HEK293 (cell line): ENCODE results near the gene MGAT2.

ENCODE experiments used
- AEBP2 ChIP-seq: fragments of 450-650 bp; formaldehyde crosslinking; IDR thresholded peaks from 2 replicates; pipeline ENCODE4 v1.5.1; 2016; ENCODE audit warnings: missing biosample characterization, missing genetic modification characterization, borderline replicate concordance
- GLIS1 ChIP-seq: fragments of 450-650 bp; formaldehyde crosslinking; IDR thresholded peaks from 2 replicates; pipeline ENCODE4 v1.5.1; 2016; ENCODE audit warnings: missing biosample characterization, missing genetic modification characterization
- HOXC10 ChIP-seq: sonication (generic); formaldehyde crosslinking; IDR thresholded peaks from 2 replicates; pipeline ENCODE4 v1.8.1; 2023; ENCODE audit warnings: mild to moderate bottlenecking, missing genetic modification reagents
- KLF8 ChIP-seq: fragments of 450-650 bp; formaldehyde crosslinking; IDR thresholded peaks from 2 replicates; pipeline ENCODE4 v1.5.1; 2016; ENCODE audit warnings: missing biosample characterization, missing genetic modification characterization
- PATZ1 ChIP-seq: fragments of 450-650 bp; formaldehyde crosslinking; IDR thresholded peaks from 2 replicates; pipeline ENCODE4 v1.5.1; 2016; ENCODE audit warnings: missing biosample characterization, missing genetic modification characterization
- PRDM1 ChIP-seq: fragments of 450-650 bp; formaldehyde crosslinking; IDR thresholded peaks from 2 replicates; pipeline ENCODE4; 2016; ENCODE audit warnings: missing biosample characterization, missing genetic modification characterization
- PRDM10 ChIP-seq: fragments of 450-650 bp; formaldehyde crosslinking; IDR thresholded peaks from 2 replicates; pipeline ENCODE4 v1.5.1; 2016; ENCODE audit warnings: missing biosample characterization, missing genetic modification characterization
- PRDM4 ChIP-seq: fragments of 450-650 bp; formaldehyde crosslinking; IDR thresholded peaks from 2 replicates; pipeline ENCODE4 v1.5.1; 2017; ENCODE audit warnings: missing biosample characterization, missing genetic modification characterization
- TSHZ1 ChIP-seq: fragments of 450-650 bp; formaldehyde crosslinking; IDR thresholded peaks from 2 replicates; pipeline ENCODE4 v1.5.1; 2016; ENCODE audit warnings: missing biosample characterization, missing genetic modification characterization, borderline replicate concordance
- YY2 ChIP-seq: fragments of 450-650 bp; formaldehyde crosslinking; IDR thresholded peaks from 2 replicates; pipeline ENCODE4 v1.5.1; 2016; ENCODE audit warnings: missing biosample characterization, missing genetic modification characterization
- ZNF133 ChIP-seq: fragments of 450-650 bp; formaldehyde crosslinking; IDR thresholded peaks from 2 replicates; pipeline ENCODE4 v1.5.1; 2016; ENCODE audit warnings: missing biosample characterization, missing genetic modification characterization
- ZNF138 ChIP-seq: fragments of 450-650 bp; formaldehyde crosslinking; IDR thresholded peaks from 2 replicates; pipeline ENCODE4 v1.5.1; 2016; ENCODE audit warnings: missing biosample characterization, missing genetic modification characterization, borderline replicate concordance
- ZNF146 ChIP-seq: fragments of 450-650 bp; formaldehyde crosslinking; IDR thresholded peaks from 2 replicates; pipeline ENCODE4 v1.5.1; 2016; ENCODE audit warnings: missing biosample characterization, missing genetic modification characterization
- ZNF214 ChIP-seq: fragments of 450-650 bp; formaldehyde crosslinking; IDR thresholded peaks from 2 replicates; pipeline ENCODE4 v1.5.1; 2017; ENCODE audit warnings: missing biosample characterization, mild to moderate bottlenecking, missing genetic modification characterization, borderline replicate concordance
- ZNF266 ChIP-seq: fragments of 450-650 bp; formaldehyde crosslinking; IDR thresholded peaks from 2 replicates; pipeline ENCODE4 v1.5.1; 2016; ENCODE audit warnings: missing biosample characterization, missing genetic modification characterization, low read depth
- ZNF391 ChIP-seq: fragments of 450-650 bp; formaldehyde crosslinking; IDR thresholded peaks from 2 replicates; pipeline ENCODE4 v1.5.1; 2016; ENCODE audit warnings: low read depth, missing biosample characterization, missing genetic modification characterization, borderline replicate concordance
- ZNF423 ChIP-seq: fragments of 450-650 bp; formaldehyde crosslinking; IDR thresholded peaks from 2 replicates; pipeline ENCODE4 v1.5.1; 2016; ENCODE audit warnings: missing biosample characterization, missing genetic modification characterization
- ZNF558 ChIP-seq: fragments of 450-650 bp; formaldehyde crosslinking; IDR thresholded peaks from 2 replicates; pipeline ENCODE4 v1.5.1; 2016; ENCODE audit warnings: missing biosample characterization, missing genetic modification characterization
- ZNF600 ChIP-seq: fragments of 450-650 bp; formaldehyde crosslinking; IDR thresholded peaks from 2 replicates; pipeline ENCODE4 v1.5.1; 2016; ENCODE audit warnings: missing biosample characterization, missing genetic modification characterization
- ZNF624 ChIP-seq: fragments of 450-650 bp; formaldehyde crosslinking; IDR thresholded peaks from 2 replicates; pipeline ENCODE4 v1.5.1; 2017; ENCODE audit warnings: missing biosample characterization, missing genetic modification characterization
- ZNF654 ChIP-seq: fragments of 450-650 bp; formaldehyde crosslinking; IDR thresholded peaks from 2 replicates; pipeline ENCODE4 v1.5.1; 2016; ENCODE audit warnings: low read depth, missing biosample characterization, missing genetic modification characterization
- ZNF707 ChIP-seq: fragments of 450-650 bp; formaldehyde crosslinking; IDR thresholded peaks from 2 replicates; pipeline ENCODE4 v1.5.1; 2016; ENCODE audit warnings: missing biosample characterization, missing genetic modification characterization
- ZSCAN23 ChIP-seq: fragments of 450-650 bp; formaldehyde crosslinking; IDR thresholded peaks from 2 replicates; pipeline ENCODE4 v1.5.1; 2016; ENCODE audit warnings: missing biosample characterization, missing genetic modification characterization
- ZSCAN4 ChIP-seq: fragments of 450-650 bp; formaldehyde crosslinking; IDR thresholded peaks from 2 replicates; pipeline ENCODE4 v1.5.1; 2017; ENCODE audit warnings: missing biosample characterization, missing genetic modification characterization

Gene MGAT2

GRCh38 chr14:49633640-49634546 is 13.3 kb downstream of the MGAT2 start (continued):
- peak; percentile 14; the same call in 1 of the 2 replicates for TF ChIP-seq PRDM4
- TF ChIP-seq PRDM1 (tag by site-specific recombination) = no peak
- no peak for TF ChIP-seq ZNF138 (tag by site-specific recombination)
- peak; percentile 98 for TF ChIP-seq PATZ1 (tag by site-specific recombination)
- TF ChIP-seq ZSCAN23 (tag by site-specific recombination) = no peak
- TF ChIP-seq ZNF266 = no peak
- no peak for TF ChIP-seq ZNF624 (tag by site-specific recombination)
- TF ChIP-seq ZNF146 = no peak
- no peak for TF ChIP-seq AEBP2
- no peak for TF ChIP-seq ZNF423 (tag by site-specific recombination)
- TF ChIP-seq ZNF558 = no peak
- no peak; the same call in 1 of the 2 replicates for TF ChIP-seq KLF8 (tag by site-specific recombination)
- peak; percentile 22 for TF ChIP-seq PRDM10 (tag by site-specific recombination)
- peak; percentile 41 for TF ChIP-seq GLIS1
- TF ChIP-seq ZNF133 (tag by site-specific recombination) = no peak
- no peak for TF ChIP-seq ZNF707 (tag by site-specific recombination)
- no peak for TF ChIP-seq ZNF214 (tag by site-specific recombination)
- peak; percentile 71 for TF ChIP-seq ZNF600
- no peak for TF ChIP-seq ZNF391 (tag by site-specific recombination)
- peak; percentile 86 for TF ChIP-seq ZNF654
- no peak for TF ChIP-seq ZSCAN4
- peak; percentile 70; the same call in 1 of the 2 replicates for TF ChIP-seq HOXC10 (CRISPR knock-in tag)
- TF ChIP-seq YY2 (tag by site-specific recombination) = 0 out of 2 replicates have a peak, but pooled peaks have one; percentile 19
- no peak for TF ChIP-seq TSHZ1 (tag by site-specific recombination)
